H9 (cell line): ENCODE data around the gene GALNT15. TPM values are rescaled to one million over a fixed set of nuclear protein-coding genes. Genes with fewer than 3 reads are reported as not detected.

Source experiments
- DNase-seq: peaks from one replicate; pipeline ENCODE4 v3.0.0-alpha.2; 2017
- H2AFZ ChIP-seq: one replicate; pipeline ENCODE4 v1.6.1; 2013; ENCODE audit warnings: mild to moderate bottlenecking, low read length, control low read depth, moderate library complexity
- H2AK5ac ChIP-seq: 2 replicates; pipeline ENCODE4 v1.6.1; 2013; ENCODE audit warnings: low read length, control low read depth, mixed read lengths; ENCODE audit not compliant: insufficient read length
- H2BK120ac ChIP-seq: one replicate; pipeline ENCODE4 v1.6.1; 2013; ENCODE audit warnings: low read depth, mild to moderate bottlenecking, low read length, control low read depth, inconsistent platforms; ENCODE audit not compliant: poor library complexity, severe bottlenecking
- H2BK12ac ChIP-seq: 2 replicates; pipeline ENCODE4 v1.6.1; 2013; ENCODE audit warnings: low read length, control low read depth, mixed read lengths, low read depth; ENCODE audit not compliant: insufficient read length
- H2BK15ac ChIP-seq: 2 replicates; pipeline ENCODE4 v1.6.1; 2013; ENCODE audit warnings: low read depth, low read length, control low read depth
- H2BK20ac ChIP-seq: one replicate; pipeline ENCODE4 v1.6.1; 2013; ENCODE audit warnings: low read depth, mild to moderate bottlenecking, low read length, control low read depth, inconsistent platforms; ENCODE audit not compliant: poor library complexity, severe bottlenecking
- H2BK5ac ChIP-seq: 2 replicates; pipeline ENCODE4 v1.6.1; 2013; ENCODE audit warnings: low read length, control low read depth, mixed read lengths; ENCODE audit not compliant: insufficient read length
- H3K14ac ChIP-seq: 2 replicates; pipeline ENCODE4 v1.6.1; 2013; ENCODE audit warnings: low read length, control low read depth; ENCODE audit not compliant: insufficient read depth
- H3K18ac ChIP-seq: 2 replicates; pipeline ENCODE4 v1.6.1; 2013; ENCODE audit warnings: low read depth, mild to moderate bottlenecking, mixed read lengths, low read length, control low read depth; ENCODE audit not compliant: insufficient read length
- H3K23ac ChIP-seq: 2 replicates; pipeline ENCODE4 v1.6.1; 2013; ENCODE audit warnings: low read length, control low read depth, mixed read lengths, low read depth; ENCODE audit not compliant: insufficient read length
- H3K23me2 ChIP-seq: 2 replicates; pipeline ENCODE4 v1.6.1; 2013; ENCODE audit warnings: low read depth, mild to moderate bottlenecking, mixed read lengths, low read length, control low read depth; ENCODE audit not compliant: insufficient read length, poor library complexity, severe bottlenecking
- H3K27ac ChIP-seq: 2 replicates; pipeline ENCODE4 v1.5.1; 2013; ENCODE audit warnings: low read length, control low read depth, mixed read lengths, low read depth; ENCODE audit not compliant: insufficient read length
- H3K27me3 ChIP-seq: 2 replicates; pipeline ENCODE4 v1.6.1; 2013; ENCODE audit warnings: low read length, control low read depth, inconsistent platforms; ENCODE audit not compliant: insufficient read depth
- H3K4ac ChIP-seq: 2 replicates; pipeline ENCODE4 v1.6.1; 2013; ENCODE audit warnings: low read depth, mild to moderate bottlenecking, control low read depth, inconsistent platforms, low read length, moderate library complexity
- H3K4me1 ChIP-seq: 2 replicates; pipeline ENCODE4 v1.6.1; 2013; ENCODE audit warnings: low read length, control low read depth, inconsistent platforms; ENCODE audit not compliant: insufficient read depth
- H3K4me2 ChIP-seq: 2 replicates; pipeline ENCODE4 v1.6.1; 2013; ENCODE audit warnings: low read length, control low read depth, mixed read lengths; ENCODE audit not compliant: insufficient read length, insufficient read depth
- H3K56ac ChIP-seq: 2 replicates; pipeline ENCODE4 v1.6.1; 2013; ENCODE audit warnings: low read depth, mild to moderate bottlenecking, mixed read lengths, low read length, control low read depth; ENCODE audit not compliant: insufficient read length
- H3K79me1 ChIP-seq: 2 replicates; pipeline ENCODE4 v1.6.1; 2013; ENCODE audit warnings: low read depth, mild to moderate bottlenecking, moderate library complexity, low read length, control low read depth, inconsistent platforms; ENCODE audit not compliant: insufficient read depth, poor library complexity, severe bottlenecking
- H3K79me2 ChIP-seq: 2 replicates; pipeline ENCODE4 v1.6.1; 2013; ENCODE audit warnings: low read length, control low read depth, inconsistent platforms; ENCODE audit not compliant: insufficient read depth
- H3K9ac ChIP-seq: 2 replicates; pipeline ENCODE4 v1.6.1; 2013; ENCODE audit warnings: low read length, control low read depth, mixed read lengths; ENCODE audit not compliant: insufficient read length; ENCODE audit errors: extremely low read depth
- H3K9me3 ChIP-seq: one replicate; pipeline ENCODE4 v1.6.1; 2013; ENCODE audit warnings: low read depth, low read length, inconsistent platforms; ENCODE audit not compliant: control insufficient read depth
- H3T11ph ChIP-seq: one replicate; pipeline ENCODE4 v1.6.1; 2013; ENCODE audit warnings: mild to moderate bottlenecking, low read length, control low read depth, inconsistent platforms
- H4K20me1 ChIP-seq: one replicate; pipeline ENCODE4 v1.6.1; 2013; ENCODE audit not compliant: control insufficient read depth, insufficient read length, insufficient read depth
- H4K5ac ChIP-seq: 2 replicates; pipeline ENCODE4 v1.6.1; 2013; ENCODE audit warnings: low read depth, mild to moderate bottlenecking, mixed read lengths, low read length, control low read depth; ENCODE audit not compliant: insufficient read length
- H4K8ac ChIP-seq: replicated peaks from 2 replicates; pipeline ENCODE4 v1.6.1; 2013; ENCODE audit warnings: low read length, control low read depth, mixed read lengths, low read depth; ENCODE audit not compliant: insufficient read length
- H4K91ac ChIP-seq: 2 replicates; pipeline ENCODE4 v1.6.1; 2013; ENCODE audit warnings: low read depth, mild to moderate bottlenecking, moderate library complexity, mixed read lengths, low read length, control low read depth; ENCODE audit not compliant: insufficient read length
- H3K27ac Mint-ChIP-seq, 3 experiments: 2 replicates in 2 of 3; 3 replicates in 1 of 3; pipeline ENCODE4 v1.8.0; 2020 to 2021; ENCODE audit warnings: mixed read lengths in 3 of 3, mild to moderate bottlenecking in 1 of 3, moderate library complexity in 1 of 3
- H3K27me3 Mint-ChIP-seq: 2 replicates; pipeline ENCODE4 v1.8.0; 2021; ENCODE audit warnings: low read depth, mild to moderate bottlenecking, moderate library complexity, mixed read lengths
- H3K36me3 Mint-ChIP-seq, 3 experiments: 2 replicates in 2 of 3; 3 replicates in 1 of 3; pipeline ENCODE4 v1.8.0; 2020 to 2021; ENCODE audit warnings: low read depth in 3 of 3, mixed read lengths in 3 of 3; ENCODE audit not compliant: insufficient read depth in 1 of 3
- H3K4me1 Mint-ChIP-seq, 2 experiments: 2 replicates each; pipeline ENCODE4 v1.8.0; 2020; ENCODE audit warnings: mixed read lengths in 2 of 2
- H3K4me3 Mint-ChIP-seq, 2 experiments: 2 replicates in 1 of 2; 3 replicates in 1 of 2; pipeline ENCODE4 v1.8.0; 2020 to 2021; ENCODE audit warnings: mild to moderate bottlenecking in 2 of 2, mixed read lengths in 2 of 2, moderate library complexity in 1 of 2
- H3K9me3 Mint-ChIP-seq, 2 experiments: 2 replicates in 1 of 2; 3 replicates in 1 of 2; pipeline ENCODE4 v1.8.0; 2020; ENCODE audit warnings: mild to moderate bottlenecking in 2 of 2, mixed read lengths in 2 of 2, moderate library complexity in 1 of 2
- WGBS: extraction: QIAGEN DNeasy Blood & Tissue Kit; methylation state at CpG from one replicate; pipeline ENCODE4 v1.1.7; 2013; ENCODE audit warnings: missing lambda C conversion rate, low lambda C conversion rate, mixed read lengths; ENCODE audit not compliant: insufficient read length; ENCODE audit errors: extremely low coverage; 5-methylcytosine and 5-hydroxymethylcytosine counted together
- total RNA-seq: library from RNA; stranded (reverse); gene quantifications from 2 replicates; pipeline ENCODE4 v1.2.1, GENCODE V29; 2021
- TF ChIP-seq, protein P1 (sequence below): fragments of 200-600 bp; sonication (generic); conservative IDR thresholded peaks from 3 replicates; pipeline ENCODE4 v1.8.0; 2021; ENCODE audit warnings: antibody characterized with exemption, mild to moderate bottlenecking

The GALNT15 gene
- total RNA-seq, 1 experiment from 2014 or later: 0.04 TPM

DNA sequence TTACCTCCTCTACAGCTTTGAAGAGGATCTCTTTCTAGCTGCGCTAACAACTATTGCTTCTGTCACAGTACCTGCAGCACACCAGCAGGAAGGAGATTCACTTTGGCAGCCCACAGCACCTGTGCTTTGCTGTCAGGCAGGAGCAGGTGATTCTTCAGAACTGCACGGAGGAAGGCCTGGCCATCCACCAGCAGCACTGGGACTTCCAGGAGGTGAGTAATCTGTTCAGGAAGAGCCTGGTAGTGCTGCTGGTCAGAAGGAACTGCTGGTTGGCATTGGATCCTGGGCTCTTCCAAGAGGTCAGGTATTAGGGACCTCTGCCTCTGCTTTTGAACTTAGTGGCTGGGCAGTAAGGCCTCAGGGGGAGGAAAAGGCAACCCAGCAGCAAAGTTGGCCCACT is 48.1 kb downstream of the GALNT15 start:
- no peak overlapping the region for H3K18ac ChIP-seq
- H3K79me1 ChIP-seq: no peaks in the 10 kb centered on the region
- no peaks in the 10 kb centered on the region for H4K20me1 ChIP-seq
- H2AK5ac ChIP-seq: no peak overlapping the region
- Mint-ChIP-seq H3K27me3 (peaks cover 6% of the 10 kb centered on the region; the same call in 1 of the 2 replicates), H3K36me3 (no peaks in the 10 kb centered on the region; a peak in 1 of 7 replicates), H3K27ac (no peak overlapping the region), H3K9me3 (no peaks in the 10 kb centered on the region), H3K4me3 (no peak overlapping the region), H3K4me1 (no peaks in the 10 kb centered on the region)
- no peak overlapping the region for H3K27ac ChIP-seq
- H3T11ph ChIP-seq: no peak overlapping the region
- no peak overlapping the region for H2BK15ac ChIP-seq
- H2AFZ ChIP-seq: no peak overlapping the region
- no peak overlapping the region for H4K5ac ChIP-seq
- TF ChIP-seq, protein P1, sequence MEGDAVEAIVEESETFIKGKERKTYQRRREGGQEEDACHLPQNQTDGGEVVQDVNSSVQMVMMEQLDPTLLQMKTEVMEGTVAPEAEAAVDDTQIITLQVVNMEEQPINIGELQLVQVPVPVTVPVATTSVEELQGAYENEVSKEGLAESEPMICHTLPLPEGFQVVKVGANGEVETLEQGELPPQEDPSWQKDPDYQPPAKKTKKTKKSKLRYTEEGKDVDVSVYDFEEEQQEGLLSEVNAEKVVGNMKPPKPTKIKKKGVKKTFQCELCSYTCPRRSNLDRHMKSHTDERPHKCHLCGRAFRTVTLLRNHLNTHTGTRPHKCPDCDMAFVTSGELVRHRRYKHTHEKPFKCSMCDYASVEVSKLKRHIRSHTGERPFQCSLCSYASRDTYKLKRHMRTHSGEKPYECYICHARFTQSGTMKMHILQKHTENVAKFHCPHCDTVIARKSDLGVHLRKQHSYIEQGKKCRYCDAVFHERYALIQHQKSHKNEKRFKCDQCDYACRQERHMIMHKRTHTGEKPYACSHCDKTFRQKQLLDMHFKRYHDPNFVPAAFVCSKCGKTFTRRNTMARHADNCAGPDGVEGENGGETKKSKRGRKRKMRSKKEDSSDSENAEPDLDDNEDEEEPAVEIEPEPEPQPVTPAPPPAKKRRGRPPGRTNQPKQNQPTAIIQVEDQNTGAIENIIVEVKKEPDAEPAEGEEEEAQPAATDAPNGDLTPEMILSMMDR: no peak
- no peak overlapping the region for H3K9ac ChIP-seq
- no peak overlapping the region for H3K4me2 ChIP-seq
- H2BK5ac ChIP-seq: no peak overlapping the region
- H2BK20ac ChIP-seq: no peak overlapping the region
- H3K4me1 ChIP-seq: no peaks in the 10 kb centered on the region
- no CpG with 5 or more reads among the region's 2 CpGs for WGBS
- H4K8ac ChIP-seq: no peak overlapping the region
- H3K27me3 ChIP-seq: no peaks in the 10 kb centered on the region
- no peak overlapping the region for H3K4ac ChIP-seq
- no peak overlapping the region for H3K56ac ChIP-seq
- no peak overlapping the region for H3K23ac ChIP-seq
- H3K79me2 ChIP-seq: no peaks in the 10 kb centered on the region
- no peaks in the 10 kb centered on the region for H3K9me3 ChIP-seq
- H2BK12ac ChIP-seq: no peak overlapping the region
- DNase-seq: no peak
- H4K91ac ChIP-seq: no peak overlapping the region
- no peak overlapping the region; the same call in 1 of the 2 replicates for H3K14ac ChIP-seq
- no peak overlapping the region for H2BK120ac ChIP-seq
- H3K23me2 ChIP-seq: no peaks in the 10 kb centered on the region
